Measurements from ENCODE around the gene CYP2W1. TPM values are rescaled to one million over a fixed set of nuclear protein-coding genes. Genes with fewer than 3 reads are reported as not detected.

Gene CYP2W1
- total and polyA plus RNA-seq, 2 experiments from 2014 or later, result not detected

GRCh38 chr7:1028775-1029636 lies 46.0 kb downstream of the CYP2W1 start:
- H3K4me3 ChIP-seq, result peak overlapping the region; percentile 79
- H3K27ac ChIP-seq, result peak overlapping the region; percentile 91
- 42% methylated on average over 17 to 18 of the region's 18 CpGs for WGBS, 2 experiments (ENCODE audit: low coverage in 1 of 2, low lambda C conversion rate in 2 of 2, missing lambda C conversion rate in 2 of 2)
- H3K4me2 ChIP-seq (ENCODE audit: unreplicated experiment), result peak overlapping the region; percentile 51
- H3K79me2 ChIP-seq (ENCODE audit: insufficient read depth), result peaks cover 41% of the 10 kb centered on the region
- peak overlapping the region; percentile 36; the same call in 1 of the 2 replicates for H2AFZ ChIP-seq
- H3K9ac ChIP-seq, result peak overlapping the region; percentile 89
- H4K20me1 ChIP-seq (ENCODE audit: insufficient read depth), result no peaks in the 10 kb centered on the region
- no peaks in the 10 kb centered on the region for H3K36me3 ChIP-seq (ENCODE audit: low read depth)
- H3K9me2 ChIP-seq (ENCODE audit: insufficient read depth), result no peaks in the 10 kb centered on the region
- DNase-seq, result peak; percentile 98
- H3K27me3 ChIP-seq (replicated peaks; ENCODE audit: insufficient read depth), result no peaks in the 10 kb centered on the region
- in situ Hi-C loops (cut with MboI), result no loop called here
- TF ChIP-seq EZH2 (IDR thresholded peaks at IDR 0.05; ENCODE audit: insufficient read depth, poor library complexity, severe bottlenecking), result no peak
- TF ChIP-seq EZH2phosphoT487 (IDR thresholded peaks at IDR 0.05; ENCODE audit: insufficient read depth, low read depth), result no peak
- H3K9me3 ChIP-seq (ENCODE audit: low read depth), result no peaks in the 10 kb centered on the region
- no peaks in the 10 kb centered on the region for H3F3A ChIP-seq (ENCODE audit: insufficient read depth)
- peaks cover 4% of the 10 kb centered on the region for H3K4me1 ChIP-seq (ENCODE audit: insufficient read depth)

DNA sequence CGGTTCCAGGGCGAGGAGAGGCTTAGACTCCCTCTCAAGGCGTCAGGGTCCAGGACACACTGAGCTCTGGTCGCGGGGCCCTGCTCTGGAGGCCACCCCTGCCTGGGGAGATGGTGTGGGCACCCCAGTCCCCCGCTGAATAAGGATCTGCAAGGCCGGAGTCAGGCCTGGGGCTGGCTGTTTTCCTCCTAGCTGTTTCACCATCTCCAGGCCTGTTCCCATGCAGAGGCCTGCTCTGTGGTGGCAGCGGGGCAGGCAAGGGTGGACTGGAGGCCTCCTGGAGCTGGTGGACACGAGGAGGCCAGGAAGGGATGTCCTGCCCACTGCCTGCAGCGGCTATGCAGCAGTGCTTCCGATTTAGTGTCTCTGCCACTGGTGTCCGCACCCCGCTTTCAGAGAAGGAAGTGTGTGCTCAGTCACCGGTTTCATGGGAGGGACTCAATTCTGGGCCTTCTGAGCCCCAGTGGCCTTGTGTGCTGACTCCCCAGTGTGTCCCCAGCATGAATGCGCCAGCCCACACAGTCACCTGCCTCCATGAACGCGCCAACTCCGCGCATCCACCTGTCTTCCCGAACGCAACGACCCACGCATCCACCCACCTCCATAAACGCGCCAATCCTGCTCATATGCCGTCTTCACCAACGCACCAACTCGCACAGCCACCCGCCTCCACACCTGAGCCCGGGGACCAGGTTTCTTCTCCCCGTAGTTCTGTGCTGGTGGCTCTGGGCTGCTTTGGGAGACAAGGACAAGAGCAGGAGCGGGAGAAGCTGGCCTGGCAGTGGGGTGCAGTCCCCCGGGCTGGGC lies 46.9 kb downstream of the CYP2W1 start:
- H4K20me1 ChIP-seq (ENCODE audit: insufficient read depth), result no peaks in the 10 kb centered on the region
- no peak for DNase-seq
- WGBS, 2 experiments (ENCODE audit: low coverage in 1 of 2, low lambda C conversion rate in 2 of 2, missing lambda C conversion rate in 2 of 2), result 96 to 97% methylated on average over 32 to 33 of the region's 33 CpGs
- no peak overlapping the region for H3K9ac ChIP-seq
- no peak overlapping the region for H2AFZ ChIP-seq
- no peak overlapping the region for H3K4me2 ChIP-seq (ENCODE audit: unreplicated experiment)
- in situ Hi-C loops (cut with MboI), result no loop called here
- H3K36me3 ChIP-seq (ENCODE audit: low read depth), result no peaks in the 10 kb centered on the region
- no peaks in the 10 kb centered on the region for H3K27me3 ChIP-seq (replicated peaks; ENCODE audit: insufficient read depth)
- no peak overlapping the region for H3K4me3 ChIP-seq
- no peaks in the 10 kb centered on the region for H3K9me3 ChIP-seq (ENCODE audit: low read depth)
- H3K27ac ChIP-seq, result no peak overlapping the region; the same call in 1 of the 2 replicates
- H3F3A ChIP-seq (ENCODE audit: insufficient read depth), result no peaks in the 10 kb centered on the region
- no peak for TF ChIP-seq EZH2phosphoT487 (IDR thresholded peaks at IDR 0.05; ENCODE audit: insufficient read depth, low read depth)
- no peak for TF ChIP-seq EZH2 (IDR thresholded peaks at IDR 0.05; ENCODE audit: insufficient read depth, poor library complexity, severe bottlenecking)
- H3K9me2 ChIP-seq (ENCODE audit: insufficient read depth), result no peaks in the 10 kb centered on the region
- H3K79me2 ChIP-seq (ENCODE audit: insufficient read depth), result peaks cover 33% of the 10 kb centered on the region
- H3K4me1 ChIP-seq (ENCODE audit: insufficient read depth), result peaks cover 4% of the 10 kb centered on the region

- in situ Hi-C loops (cut with MboI), result no loop called here
- peaks cover 4% of the 10 kb centered on the region for H3K4me1 ChIP-seq (ENCODE audit: insufficient read depth)
- TF ChIP-seq EZH2phosphoT487 (IDR thresholded peaks at IDR 0.05; ENCODE audit: insufficient read depth, low read depth) (no peak), EZH2 (IDR thresholded peaks at IDR 0.05; ENCODE audit: insufficient read depth, poor library complexity, severe bottlenecking) (no peak)
- no peaks in the 10 kb centered on the region for H3K27me3 ChIP-seq (replicated peaks; ENCODE audit: insufficient read depth)
- no peaks in the 10 kb centered on the region for H3K9me2 ChIP-seq (ENCODE audit: insufficient read depth)
- 77 to 87% methylated on average over 7 to 12 of the region's 12 CpGs for WGBS, 2 experiments (ENCODE audit: low coverage in 1 of 2, low lambda C conversion rate in 2 of 2, missing lambda C conversion rate in 2 of 2)
- no peak for DNase-seq
- H3K79me2 ChIP-seq (ENCODE audit: insufficient read depth), result peaks cover 26% of the 10 kb centered on the region
- no peak overlapping the region for H3K4me2 ChIP-seq (ENCODE audit: unreplicated experiment)
- no peaks in the 10 kb centered on the region for H3K36me3 ChIP-seq (ENCODE audit: low read depth)
- H4K20me1 ChIP-seq (ENCODE audit: insufficient read depth), result no peaks in the 10 kb centered on the region
- no peak overlapping the region for H3K27ac ChIP-seq
- H3F3A ChIP-seq (ENCODE audit: insufficient read depth), result no peaks in the 10 kb centered on the region
- no peaks in the 10 kb centered on the region for H3K9me3 ChIP-seq (ENCODE audit: low read depth)
- H3K9ac ChIP-seq, result no peak overlapping the region
- H2AFZ ChIP-seq, result no peak overlapping the region
- H3K4me3 ChIP-seq, result no peak overlapping the region
These were observed 47.6 kb downstream of the CYP2W1 start for GRCh38 chr7:1030444-1031070.

Measured in GM23248 (cell line).